ENCODE measurements around the gene MIGA2.

MIGA2 gene

DNA sequence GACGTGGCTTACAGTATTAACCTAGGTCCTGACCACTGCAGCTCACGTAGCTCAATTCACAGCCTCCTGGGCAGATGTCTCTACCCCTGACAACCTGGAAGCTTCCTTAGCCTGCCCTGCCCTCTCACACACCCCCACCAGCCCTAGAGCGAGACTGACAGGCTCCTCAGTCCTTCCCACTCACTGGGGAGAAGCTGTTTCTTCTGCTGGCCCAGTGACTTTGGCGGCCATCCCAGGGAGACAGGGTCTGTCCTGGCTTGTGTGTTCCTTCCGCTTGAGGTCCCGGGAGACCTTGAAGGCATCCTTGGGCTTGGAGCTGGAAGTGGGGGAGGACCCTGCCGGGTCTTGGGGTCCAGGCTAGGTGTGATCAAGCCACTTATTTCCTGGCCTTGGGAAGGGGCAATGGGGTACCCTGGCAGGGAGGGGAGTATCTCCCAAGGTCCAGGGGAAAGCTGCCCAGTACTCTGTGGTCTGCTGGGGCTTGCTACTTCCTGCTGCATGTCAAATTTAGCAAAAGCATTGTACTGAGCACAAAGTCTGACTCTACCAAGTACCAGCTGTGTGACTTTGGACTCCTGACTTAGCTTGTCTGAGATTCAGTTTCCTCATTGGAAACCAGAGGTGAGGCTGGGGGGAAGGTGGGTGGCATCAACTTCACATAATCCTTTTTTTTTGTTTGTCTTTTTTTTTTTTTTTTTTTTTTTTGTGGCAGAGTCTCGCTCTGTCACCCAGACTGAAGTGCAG, 1.9 kb downstream of the MIGA2 start:
- DNase-seq = no peak

DNA sequence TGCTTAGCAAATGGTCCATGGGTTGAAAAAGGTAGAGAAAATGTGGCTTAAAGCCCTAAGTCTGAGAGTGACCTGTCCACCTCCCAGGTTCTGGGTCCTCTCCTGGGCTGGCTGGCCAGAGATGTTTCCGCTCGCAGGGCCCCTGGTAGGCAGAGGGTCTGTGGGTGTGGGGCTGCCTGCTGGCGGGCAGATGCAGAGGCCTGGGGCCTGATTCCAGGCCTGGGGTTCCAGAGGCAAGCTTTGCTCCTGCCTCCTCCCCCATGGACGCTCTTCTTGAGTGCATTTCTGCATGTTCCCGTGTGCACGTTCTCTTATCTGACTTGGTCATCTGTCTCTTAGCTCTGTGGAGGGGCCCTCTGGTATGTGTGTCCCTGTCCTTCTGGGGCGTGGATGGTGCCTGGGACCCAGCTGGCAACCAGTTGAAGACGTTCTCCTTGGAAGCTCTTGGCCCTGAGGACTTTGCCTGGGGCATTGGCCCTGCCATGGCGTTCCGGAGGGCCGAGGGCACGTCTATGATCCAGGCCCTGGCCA, 3.8 kb downstream of the MIGA2 start:
- DNase-seq = no peak

DNA sequence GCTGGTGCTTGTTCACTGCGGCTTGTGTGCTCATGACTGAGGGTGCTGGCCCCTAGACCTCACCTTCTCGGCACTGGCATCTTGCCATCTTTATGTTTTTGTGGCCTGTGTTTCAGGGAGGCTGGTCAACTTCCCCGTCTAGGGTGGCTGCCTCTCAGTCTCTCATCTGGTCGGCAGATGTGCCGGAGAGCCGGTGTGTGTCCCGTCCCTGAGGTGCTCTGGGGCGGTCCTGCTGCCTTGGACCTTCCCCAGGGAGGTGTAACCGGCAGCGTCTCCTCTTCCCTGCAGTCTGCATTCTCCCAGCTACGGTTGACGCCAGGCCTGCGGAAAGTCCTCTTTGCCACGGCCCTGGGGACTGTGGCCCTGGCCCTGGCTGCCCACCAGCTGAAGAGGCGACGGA, 5.6 kb downstream of the MIGA2 start:
- DNase-seq = no peak

DNA sequence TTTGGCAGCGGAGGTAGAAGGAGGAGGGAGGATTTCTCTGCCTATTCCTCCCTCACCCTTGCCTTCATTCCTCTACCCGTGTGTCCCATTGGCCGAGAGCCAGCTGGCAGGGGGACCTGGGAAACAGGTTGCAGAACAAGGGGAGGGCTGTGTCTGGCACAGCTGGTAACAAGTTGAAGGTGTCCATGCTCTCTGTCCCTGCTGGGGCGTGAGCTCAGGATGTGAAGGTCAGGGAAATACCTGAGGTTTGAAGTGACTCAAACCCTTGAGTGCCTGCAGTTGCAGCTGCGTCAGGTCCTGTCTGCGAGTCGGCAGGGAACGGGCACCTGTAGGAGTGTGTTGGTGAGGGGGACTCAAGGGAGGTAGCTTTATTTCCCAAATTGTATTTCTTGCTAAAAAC, 16.2 kb downstream of the MIGA2 start:
- DNase-seq = no peak

DNA sequence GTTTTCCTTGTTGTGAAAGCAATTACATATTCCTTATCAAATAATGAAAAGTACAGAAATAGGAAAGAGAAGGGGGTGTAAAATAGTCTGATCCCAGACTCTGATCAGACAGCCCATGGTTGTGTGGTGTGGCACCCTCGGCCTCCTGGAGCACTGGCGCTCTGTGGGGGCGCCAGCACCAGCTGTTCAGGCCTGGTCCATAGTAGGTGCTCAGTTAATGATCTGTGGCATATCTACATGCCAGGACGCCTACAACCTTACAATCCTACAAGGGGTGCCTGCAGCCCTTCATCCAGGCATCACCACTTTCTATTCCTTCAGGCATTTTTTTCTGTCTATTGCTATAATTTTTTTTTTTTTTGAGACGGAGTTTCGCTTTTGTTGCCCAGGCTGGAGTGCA, 16.6 kb downstream of the MIGA2 start:
- DNase-seq = no peak

DNA sequence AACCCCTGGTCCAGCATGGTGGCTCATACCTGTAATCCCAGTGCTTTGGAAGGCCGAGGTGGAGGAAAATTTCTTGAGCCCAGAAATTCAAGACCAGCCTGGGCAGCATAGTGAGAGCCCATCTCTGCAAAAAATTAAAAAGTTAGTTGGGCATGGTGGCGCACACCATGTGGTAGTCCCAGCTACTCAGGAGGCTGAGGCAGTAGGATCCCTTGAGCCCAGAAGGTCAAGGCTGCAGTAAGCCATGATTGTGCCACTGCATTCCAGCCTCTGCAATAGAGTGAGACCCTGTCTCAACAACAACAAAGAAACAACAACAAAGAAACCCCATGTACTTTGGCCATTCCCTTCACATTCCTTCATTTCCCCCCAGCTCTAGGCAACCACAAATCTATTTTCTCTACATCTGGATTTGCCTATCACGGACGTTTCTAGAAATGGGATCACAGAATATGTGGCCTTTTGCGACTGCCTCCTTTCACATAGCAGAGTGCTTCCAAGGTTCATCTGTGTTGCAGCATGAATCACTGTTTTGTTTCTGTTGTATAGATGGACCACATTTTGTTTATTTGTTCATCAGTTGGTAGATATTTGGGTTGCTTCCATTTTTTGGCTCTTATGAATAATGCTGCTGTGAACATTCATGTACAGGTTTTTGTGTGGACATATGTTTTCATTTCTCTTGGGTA, 17.9 kb downstream of the MIGA2 start:
- no peak for DNase-seq

DNA sequence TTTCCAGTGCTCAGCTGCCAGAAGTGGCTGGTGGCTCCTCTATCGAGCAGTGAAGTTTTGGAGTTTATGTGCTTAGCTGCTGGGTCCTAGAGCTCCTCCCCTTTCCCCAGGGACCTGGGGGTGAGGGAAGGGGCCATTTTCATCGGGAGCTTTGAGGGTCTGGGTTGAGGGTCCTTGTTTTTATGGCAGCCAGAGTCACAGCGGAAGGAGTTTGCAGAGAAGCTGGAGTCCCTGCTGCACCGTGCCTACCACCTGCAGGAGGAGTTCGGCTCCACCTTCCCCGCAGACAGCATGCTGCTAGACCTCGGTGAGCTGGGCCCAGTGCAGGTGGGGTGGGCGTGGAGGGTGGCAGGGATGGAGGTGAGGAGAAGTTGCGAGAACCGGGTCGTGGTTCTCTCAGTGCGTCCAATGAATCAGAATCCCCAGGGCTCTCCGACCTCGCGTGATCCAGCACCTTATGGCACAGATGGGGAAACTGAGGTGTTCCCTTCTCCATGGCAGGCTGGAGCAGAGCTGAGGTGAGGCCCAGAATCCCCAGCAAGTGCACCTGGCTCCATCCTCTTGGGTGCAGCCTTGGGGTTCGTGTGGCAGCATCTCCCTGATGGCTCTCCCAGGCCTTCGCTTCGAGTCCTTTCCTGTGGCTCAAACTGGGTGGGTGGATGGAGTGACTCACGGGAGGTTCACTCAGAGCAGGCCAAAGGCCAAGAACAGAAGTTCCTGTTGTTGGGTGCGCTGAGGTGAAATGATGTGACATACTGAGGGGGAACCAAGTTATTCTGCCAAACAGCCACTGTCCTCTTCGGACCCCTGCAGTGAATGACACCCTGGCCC, 22.8 kb downstream of the MIGA2 start:
- DNase-seq = no peak

DNA sequence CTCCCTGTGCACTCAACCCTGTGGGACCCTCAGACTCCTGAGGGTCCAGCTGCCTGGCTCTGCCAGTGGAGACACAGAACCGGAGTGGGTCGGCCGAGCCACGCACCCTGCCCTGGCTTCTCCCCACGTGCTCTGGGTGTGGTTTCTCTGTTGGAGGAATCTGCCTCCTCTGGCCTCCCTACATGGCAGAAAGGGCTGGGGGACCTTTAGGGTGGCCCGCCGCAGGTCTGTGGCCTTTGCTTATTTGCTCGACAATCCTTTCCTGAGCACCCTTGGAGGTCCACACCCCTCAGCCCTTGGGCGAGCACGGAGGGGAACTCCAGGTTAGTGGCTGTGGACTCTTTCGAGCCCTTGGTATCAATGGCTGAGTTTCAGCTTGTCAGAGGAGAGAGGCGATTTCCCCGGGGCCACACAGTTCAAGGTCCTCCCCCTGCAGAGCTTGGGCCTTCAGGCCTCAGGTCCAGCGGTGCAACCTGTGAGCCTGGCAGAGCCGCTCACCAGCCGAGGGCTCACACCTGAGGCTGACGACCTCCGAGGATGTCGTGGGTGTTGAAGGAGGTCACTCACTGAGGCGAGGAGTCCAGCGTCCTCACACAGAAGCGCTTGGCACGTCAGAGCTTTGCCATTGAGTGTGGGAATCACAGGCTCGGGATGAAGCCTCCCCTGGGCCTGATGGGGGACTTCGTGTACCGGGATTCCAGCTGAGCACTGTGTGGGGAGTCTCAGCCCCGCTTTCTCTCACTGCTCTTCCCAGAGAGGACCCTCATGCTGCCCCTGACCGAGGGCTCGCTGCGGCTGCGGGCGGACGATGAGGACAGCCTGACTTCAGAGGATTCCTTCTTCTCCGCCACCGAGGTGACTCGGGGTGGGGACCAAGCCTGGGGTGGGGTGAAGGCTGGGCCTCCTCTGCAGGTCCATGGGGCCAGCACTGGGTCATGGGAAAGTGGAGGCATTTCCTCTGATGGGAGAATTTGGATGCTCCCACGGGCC, 23.7 kb downstream of the MIGA2 start:
- DNase-seq = no peak

DNA sequence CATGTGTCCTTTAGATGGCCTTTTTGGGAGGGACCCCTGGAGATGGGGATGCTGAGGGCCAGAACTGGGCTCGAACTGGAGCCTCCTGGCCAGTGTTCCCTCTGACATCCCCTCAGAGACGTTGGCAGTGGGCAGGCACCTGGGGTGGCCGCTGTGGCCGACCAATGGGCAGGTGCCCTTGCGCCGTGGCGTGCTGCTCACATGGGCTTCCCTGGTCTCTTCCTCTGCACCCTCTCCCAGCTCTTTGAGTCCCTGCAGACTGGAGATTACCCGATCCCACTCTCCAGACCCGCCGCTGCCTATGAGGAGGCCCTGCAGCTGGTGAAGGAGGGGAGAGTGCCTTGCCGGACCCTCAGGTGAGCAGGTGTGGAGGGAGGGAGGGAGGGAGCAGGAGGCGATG, 24.6 kb downstream of the MIGA2 start:
- DNase-seq = no peak

DNA sequence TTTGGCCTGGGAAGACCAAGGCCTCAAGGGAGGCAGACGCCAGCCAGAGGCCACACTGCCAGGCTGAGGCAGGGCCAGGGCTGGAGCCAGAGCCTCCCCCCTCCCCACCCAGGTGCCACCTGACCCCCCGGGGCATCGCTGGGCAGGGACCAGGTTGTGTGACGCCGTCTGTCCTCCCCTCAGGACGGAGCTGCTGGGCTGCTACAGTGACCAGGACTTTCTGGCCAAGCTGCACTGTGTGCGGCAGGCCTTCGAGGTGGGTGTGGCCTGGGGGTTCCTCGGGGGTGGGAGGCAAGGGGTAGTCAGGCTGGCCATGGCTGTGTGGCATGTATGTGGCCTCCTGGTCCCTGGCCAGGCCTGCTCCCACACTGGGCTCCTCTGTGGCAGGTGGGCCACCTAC, 26.6 kb downstream of the MIGA2 start:
- DNase-seq = no peak

DNA sequence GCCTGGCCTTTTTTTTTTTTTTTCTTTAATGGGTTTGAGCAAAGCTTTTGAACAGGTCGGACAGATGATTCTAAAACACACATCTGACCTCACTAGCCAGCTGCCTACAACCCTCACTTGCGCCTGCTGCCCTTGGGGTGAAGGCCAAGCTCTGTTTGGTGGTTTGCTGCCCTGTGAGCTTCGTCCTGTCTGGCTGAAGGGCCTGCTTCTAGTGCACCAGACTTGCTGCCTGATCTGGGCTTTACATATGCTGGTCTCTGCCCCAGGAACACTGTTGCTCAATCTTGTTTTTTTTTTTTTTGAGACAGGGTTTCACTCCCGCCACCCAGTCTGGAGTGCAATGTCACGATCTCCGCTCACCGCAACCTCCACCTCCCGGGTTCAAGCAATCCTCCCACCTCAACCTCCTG, 28.1 kb downstream of the MIGA2 start:
- no peak for DNase-seq

DNA sequence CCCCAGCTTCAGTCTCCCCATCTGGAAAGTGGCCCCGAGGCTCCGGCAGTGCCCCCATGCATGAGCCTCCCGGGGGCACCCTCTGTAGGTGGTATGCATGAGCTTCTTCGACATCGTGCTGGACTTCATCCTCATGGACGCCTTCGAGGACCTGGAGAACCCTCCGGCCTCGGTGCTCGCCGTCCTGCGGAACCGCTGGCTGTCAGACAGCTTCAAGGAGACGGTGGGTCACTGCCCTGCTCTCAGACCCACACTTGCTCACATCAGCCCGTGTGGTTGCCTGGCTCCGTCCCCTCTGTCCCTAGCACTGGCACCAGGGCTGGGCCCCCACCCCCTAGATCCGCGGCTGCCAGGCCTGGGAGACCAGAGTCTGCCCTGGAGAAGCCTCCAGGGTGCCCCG, 31.7 kb downstream of the MIGA2 start:
- DNase-seq = no peak

DNA sequence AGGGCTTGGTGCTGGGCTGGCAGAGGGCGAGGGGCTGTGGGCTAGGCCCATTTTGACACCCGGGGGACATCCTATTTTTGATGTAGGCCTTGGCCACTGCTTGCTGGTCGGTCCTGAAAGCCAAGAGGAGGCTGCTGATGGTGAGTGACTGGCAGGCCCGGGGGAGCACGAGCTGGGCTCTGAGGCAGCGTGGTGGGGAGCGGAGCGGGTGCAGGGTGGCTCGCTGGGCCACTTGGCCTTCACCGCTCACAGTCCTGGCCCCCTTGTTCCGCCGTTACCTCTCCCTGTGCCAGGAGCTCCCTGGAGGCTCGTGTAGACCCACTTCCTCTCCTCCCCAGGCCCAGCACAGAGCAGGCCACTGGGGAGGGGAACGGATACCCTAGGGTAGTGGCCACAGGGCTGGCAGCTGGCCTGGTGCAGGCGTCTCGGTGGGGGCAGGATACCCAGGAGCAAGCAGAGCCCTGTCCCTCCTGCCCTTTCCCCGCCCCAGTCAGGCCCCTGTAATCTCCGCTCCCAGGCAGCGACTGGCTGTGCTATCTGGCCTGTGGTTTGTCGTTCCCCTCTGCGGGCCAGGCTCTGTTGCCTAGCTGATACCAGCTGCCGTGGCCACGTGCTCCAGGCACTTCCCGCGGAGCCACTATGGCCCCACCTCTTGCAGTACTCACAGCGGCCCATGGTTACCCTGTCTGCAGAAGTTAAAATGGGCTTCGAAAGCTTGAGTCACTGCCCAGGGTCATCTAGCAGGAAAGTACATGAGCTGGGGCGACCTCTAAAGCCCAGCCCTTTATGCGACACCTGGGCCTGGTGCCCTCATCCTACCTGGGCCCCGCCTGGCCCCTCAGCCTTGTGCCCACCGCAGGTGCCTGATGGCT, 32.8 kb downstream of the MIGA2 start:
- peak; percentile 79 for DNase-seq

DNA sequence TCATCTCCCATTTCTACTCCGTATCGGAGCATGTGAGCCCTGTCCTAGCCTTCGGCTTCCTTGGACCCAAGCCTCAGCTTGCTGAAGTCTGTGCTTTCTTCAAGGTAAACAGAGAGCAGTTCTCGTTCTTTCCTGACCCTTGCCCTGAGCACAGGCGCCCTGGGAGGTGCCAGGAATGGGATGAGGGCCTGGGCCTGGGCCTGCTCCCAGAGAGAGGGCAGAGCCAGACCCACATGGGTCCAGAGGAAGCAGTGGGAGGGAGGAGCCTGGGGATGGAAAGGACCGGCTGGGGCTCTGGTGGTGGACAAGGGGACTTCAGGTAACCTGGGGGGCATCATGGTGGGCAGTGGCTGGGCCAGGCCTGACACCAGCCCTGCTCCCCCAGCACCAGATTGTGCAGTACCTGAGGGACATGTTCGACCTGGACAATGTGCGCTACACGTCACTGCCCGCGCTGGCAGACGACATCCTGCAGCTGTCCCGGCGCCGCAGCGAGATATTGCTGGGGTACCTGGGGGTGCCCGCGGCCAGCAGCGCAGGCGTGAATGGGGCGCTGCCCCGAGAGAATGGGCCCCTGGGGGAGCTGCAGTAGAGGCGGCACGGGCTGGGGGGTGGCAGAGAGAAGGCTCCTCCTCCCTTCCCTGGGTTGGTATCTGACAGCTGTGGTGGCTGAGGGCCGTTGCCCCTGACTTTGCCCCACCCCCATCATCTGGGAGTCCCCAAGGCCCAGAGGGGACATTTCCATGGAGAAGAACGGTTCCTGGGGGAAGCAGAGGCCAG, 33.6 kb downstream of the MIGA2 start:
- no peak for DNase-seq

DNA sequence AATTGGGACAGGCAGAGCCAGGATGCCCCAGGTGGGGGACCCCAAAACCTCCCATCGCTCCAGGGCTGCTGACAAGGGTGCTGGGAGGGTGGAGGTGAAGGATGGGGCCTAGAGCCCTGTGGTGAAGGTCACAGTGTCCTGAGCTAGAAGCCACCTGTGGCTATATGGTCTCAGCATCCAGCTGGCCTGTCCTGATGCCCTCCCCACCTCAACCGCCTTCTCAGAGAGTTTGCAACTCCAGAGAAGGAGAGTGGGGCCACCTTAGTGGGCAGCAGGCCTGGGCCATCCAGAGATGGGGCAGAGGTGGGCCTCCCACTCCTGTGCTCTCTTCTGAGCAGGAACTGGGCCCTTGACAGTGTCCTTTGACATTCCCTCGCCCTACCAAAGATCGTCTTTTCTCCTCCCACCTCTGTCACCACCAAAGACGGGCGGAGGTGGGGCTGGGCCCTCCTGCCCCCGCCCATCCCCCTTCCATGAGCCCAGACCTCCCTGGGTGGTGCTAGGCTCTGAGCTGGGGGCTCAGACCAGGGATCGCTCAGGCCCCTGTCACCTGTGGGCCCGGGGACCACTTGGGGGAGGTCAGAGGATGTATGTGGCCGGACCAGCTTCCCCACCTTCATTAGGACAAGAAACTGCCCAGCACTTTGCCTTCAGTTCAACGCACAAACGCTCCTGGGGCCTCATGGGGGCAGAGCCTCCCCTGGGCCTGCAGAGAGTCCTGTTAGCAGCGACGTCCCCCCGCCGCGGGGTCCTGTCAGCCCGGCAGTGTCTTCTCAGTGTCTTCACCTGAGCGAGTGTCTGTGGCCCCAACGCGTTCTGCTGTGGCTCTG, 34.5 kb downstream of the MIGA2 start:
- DNase-seq = no peak

DNA sequence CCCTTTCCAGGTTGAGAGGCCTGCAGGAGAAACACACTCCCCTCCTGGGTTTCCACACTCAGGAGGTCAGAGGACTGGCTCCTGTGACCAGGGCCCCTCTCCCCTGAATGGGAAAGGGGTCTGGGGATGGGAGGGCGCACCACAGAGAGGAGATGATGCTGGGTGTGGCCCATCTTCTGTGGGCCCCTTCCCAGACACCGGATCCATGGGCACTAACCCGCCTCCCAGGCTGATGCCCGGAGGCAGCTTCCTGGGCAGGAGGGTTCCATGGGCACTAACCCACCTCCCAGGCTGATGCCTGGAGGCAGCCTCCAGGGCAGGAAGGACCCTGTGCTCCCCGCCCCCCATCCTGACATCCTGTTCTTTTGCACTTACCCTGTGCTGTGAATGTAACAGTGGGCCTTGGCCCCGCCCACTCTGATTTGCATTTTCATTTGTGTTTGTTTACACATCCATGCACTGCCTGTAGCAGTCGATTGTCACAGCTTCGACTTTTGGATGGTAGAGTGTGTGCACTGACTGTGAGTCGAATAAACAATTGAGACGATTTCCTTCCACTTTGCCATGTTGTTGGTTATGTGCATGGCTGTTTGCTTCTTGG, 35.2 kb downstream of the MIGA2 start:
- no peak for DNase-seq

DNA sequence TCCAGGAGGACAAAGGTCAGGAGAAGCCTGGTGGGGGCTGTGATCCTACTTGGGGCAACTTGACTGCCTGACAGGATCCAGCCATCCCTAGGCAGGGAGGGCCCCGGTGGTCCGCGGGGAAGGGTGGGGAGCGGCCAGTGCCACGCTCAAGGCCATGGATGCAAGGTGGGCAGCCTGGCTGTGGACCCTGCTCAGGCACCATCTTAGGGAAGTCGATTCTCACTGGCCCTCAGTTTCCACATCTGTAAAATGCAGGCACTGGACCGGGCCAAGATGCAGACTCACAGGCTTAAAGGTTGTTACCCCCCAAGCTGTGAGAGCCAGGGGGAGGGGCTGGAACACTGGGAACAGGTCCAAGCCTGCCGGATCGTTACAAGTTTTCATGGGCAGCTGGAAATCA, 35.7 kb downstream of the MIGA2 start:
- DNase-seq = no peak

DNA sequence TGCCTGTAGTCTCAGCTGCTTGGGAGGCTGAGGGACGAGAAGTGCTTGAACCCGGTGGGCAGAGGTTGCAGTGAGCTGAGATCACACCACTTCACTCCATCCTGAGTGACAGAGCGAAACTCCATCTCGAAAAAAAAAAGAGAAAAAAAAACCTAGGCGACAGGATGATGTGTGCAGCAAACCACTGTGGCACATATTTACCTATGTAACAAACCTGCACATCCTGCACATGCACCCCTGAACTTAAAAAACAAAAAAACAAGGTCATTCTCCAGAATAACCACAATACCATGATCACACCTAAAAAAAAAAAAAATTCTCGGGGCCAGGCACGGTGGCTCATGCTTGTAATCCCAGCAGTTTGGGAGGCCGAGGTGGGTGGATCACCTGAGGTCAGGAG, 37.0 kb downstream of the MIGA2 start:
- DNase-seq = no peak

DNA sequence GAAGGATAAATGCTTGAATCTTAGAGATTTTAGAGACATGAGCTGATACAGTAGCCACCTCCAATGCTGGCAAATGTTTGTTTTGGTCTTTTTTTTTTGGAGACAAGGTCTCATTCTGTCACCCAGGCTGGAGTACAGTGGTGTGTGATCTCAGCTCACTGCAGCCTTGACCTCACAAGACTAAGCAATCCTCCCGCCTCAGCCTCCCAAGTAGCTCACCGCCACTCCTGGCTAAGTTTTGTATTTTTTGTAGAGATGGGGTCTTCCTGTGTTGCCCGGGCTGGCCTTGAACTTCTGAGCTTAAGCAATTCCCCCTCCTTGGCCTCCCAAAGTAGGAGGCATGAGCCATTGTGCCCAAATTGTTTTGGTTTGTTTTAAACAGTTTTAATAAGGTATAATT, 37.7 kb downstream of the MIGA2 start:
- no peak for DNase-seq
